HG03097 (cell line): ENCODE data around the gene MAGI3.

Source experiments
- ATAC-seq: cut with Tn5 transposase; IDR thresholded peaks from one replicate; pipeline ENCODE4 v1.9.1; 2021; ENCODE audit not compliant: unreplicated experiment, low FRiP score

MAGI3 gene

GRCh38 chr1:113389953-113390834, at the start of gene MAGI3:
MAGI3 (plus strand) TSS chr1:113390515; CDS start chr1:113391034, 519 bp downstream.
- ATAC-seq = peak; percentile 100

GRCh38 chr1:113353580-113353979, 36.7 kb upstream of the MAGI3 start:
- no peak for ATAC-seq

DNA sequence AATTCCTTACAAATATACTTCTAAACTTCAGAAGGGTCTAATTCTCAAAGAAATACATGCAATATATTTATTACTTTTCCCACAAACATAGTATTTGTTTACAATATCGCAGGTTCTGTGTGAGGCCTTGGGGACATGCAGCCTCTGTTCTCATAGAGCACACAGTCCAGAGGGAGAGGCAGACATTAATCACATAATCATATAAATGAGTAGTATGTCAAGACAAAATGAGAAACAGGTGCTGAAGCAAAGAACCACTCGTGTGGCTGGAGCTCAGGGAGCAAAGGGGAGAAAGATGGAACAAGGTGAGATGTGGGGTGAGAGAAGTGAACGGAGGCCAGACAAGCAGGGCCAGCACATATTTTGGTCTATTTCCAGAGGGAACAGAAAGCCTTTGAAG, 26.4 kb upstream of the MAGI3 start:
- ATAC-seq = no peak

DNA sequence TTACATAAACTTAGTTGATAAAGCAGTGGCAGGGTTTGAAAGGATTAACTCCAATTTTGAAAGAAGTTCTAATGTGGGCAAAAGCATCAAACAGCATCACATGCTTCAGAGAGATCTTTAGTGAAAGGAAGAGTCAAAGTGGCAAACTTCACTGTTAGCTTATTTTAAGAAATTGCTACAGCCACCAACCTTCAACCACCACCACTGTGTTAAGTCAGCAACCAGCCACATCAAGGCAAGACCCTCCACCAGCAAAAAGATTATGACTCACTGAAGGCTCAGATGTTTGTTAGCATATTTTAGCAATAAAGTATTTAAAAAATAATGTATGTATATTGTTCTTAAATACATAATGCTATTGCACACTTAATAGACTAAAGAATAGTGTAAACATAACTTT, 21.3 kb upstream of the MAGI3 start:
- ATAC-seq = no peak

DNA sequence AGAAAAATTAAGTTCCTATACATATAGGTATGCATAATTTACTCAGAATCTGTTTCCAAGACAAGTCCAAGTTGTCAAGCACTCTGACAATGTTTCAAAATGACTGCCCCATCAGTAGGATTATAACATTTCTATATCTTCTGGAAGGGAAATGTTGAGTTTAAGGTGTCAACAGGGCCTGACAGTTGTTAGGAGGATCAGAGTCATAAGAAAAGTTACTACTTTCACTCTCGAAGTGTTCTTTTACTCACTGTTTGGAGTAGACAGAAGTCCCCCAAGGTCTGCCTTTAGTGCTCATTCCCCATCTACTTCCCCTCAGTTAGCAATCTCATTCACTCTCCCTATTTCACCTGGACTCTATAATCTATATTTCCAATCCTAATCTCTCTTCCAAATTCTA, 20.6 kb upstream of the MAGI3 start:
- ATAC-seq = no peak

GRCh38 chr1:113370868-113371267, 19.4 kb upstream of the MAGI3 start:
- no peak for ATAC-seq

GRCh38 chr1:113372546-113372945, 17.8 kb upstream of the MAGI3 start:
- no peak for ATAC-seq

DNA sequence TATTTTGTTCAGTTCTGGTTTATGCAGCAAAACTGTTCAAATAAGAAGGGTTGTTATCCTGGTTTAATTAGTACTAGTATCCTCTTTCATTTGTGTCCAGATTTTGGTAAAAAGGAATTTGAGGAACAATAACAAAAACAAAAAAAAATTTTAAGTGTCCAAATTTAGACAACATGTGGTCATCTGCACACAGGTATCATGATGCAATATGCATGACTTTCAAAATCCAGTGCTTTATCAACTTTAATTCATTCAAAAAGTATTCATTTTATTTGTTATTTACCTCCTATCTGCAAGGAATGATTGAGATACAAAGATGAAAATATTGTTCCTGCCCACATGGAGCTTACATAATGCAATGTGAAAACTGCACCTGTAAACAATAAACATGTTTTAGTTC, 16.7 kb upstream of the MAGI3 start:
- ATAC-seq = no peak

DNA sequence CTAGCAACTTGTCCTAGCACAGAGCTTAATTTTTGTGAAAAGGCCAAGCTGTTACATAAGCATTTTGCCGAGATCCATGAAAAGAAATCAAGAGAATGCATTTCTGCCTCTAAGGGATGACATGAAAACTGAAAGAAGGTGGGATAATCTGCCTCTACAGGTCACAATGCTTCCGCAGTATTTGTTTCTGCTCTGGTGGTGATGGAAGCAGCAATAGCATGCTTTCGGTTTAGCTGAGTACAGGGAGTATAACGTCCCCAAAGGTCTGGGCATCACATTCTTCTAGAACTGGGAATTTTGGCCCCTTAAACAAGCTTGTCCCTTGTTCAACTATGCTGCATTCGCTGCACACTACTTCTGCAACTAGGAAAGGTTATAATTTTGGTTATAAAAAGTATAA, 14.4 kb upstream of the MAGI3 start:
- no peak for ATAC-seq

DNA sequence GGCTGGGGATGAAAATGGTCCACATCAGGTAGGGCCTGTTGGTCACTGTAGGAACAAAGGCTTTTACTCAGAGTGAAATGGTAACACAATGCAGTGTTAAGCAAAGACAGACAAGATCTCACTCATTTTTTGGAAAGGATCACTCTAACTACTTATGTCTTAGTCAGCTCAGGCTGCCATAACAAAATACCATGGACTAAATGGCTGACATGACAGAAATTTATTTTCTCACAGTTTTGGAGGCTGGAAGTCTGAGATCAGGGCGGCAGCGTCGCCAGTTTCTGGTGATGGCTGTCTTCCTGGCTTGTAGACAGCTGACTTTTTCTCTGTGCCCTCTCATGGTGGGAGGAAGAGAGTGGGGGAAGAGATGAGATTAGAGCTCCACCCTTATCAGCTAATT, 10.2 kb upstream of the MAGI3 start:
- ATAC-seq = no peak

DNA sequence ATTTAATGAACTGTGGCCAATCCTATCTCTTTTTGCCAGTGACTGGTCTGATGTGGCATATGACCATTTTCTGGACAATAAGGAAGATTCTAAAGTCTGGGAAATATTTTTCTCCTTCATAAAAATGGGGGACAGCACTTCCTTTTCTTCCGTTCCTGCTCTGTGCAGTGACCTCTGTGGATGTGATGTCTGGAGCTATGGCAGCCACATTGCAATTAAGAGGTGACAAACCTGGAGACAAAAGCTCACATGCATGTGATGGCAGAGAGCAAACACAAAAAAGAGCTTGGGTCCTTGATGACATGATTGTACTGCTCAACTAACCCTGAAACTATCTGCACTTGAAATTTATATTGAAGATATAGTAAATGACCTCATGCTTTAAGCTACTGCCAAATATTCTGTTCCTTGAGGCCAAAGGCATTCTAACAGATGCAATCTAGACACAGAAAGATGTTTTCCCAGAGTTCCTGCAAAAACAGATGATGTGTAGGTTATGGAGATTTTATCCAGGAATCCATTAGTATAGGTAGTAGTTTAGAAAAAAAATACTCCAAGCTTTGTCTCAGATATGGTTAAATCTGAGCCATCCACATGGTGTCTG, 2.2 kb upstream of the MAGI3 start:
- ATAC-seq = no peak

GRCh38 chr1:113388621-113389358, 1.5 kb upstream of the MAGI3 start:
- ATAC-seq = no peak

DNA sequence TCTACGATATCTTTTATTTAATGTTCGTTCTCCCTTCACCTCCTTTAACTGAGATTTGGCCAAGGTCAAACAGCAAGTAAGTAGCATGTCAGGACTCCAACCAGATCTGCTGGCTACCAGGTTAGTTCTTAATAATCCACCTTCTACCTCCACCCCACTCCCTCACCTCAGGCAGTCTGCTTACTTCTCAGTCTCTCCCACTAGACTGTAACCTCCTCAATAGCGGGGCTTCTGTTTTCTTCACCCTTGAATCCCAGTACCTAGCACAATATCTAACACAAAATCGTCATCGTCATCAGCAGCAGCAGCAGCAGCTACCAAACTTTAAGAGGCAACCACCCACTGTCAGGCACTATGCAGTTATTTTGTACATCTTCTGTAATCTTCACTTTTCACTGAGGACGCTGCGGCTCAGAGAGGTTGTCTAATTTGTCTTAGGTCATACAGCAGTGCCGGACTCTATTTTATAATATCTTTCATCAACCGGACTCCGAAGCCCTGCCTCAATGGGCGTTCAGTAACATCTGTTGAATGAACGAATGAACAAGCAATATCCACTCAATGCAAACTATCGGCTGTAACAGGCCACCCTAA, 859 bp upstream of the MAGI3 start:
- no peak for ATAC-seq

GRCh38 chr1:113390871-113391648, 745 bp downstream of the MAGI3 start:
- no peak for ATAC-seq

DNA sequence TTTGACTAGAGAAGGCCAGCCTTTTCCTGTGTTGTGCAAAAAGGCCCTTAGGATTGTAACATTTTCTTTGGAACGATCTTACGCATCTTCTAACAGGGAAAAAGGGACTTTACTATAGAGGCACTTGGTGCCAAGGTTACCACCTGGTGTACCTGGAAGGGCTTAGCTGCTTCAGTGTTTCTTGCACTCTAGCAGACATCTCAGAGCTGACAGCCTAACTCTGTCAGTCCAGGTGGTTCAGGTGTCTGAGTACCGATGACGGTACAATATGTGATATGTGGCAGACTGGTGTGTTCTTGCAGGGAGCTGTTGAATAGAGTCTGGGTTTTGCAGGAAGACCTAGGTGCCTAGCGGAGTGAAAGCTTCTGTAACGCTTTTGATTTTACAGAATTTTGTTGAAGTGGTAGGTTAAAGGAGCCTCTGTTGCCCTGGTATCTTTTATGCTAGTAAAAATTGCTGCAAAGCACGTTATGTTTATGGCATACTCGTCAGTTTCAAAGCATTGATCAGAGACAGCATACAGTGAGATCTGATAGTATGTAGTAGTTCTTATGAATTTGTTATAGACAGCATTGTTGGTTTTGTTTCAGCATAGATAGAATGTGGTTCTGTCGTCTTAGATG, 1.4 kb downstream of the MAGI3 start:
- ATAC-seq = no peak

DNA sequence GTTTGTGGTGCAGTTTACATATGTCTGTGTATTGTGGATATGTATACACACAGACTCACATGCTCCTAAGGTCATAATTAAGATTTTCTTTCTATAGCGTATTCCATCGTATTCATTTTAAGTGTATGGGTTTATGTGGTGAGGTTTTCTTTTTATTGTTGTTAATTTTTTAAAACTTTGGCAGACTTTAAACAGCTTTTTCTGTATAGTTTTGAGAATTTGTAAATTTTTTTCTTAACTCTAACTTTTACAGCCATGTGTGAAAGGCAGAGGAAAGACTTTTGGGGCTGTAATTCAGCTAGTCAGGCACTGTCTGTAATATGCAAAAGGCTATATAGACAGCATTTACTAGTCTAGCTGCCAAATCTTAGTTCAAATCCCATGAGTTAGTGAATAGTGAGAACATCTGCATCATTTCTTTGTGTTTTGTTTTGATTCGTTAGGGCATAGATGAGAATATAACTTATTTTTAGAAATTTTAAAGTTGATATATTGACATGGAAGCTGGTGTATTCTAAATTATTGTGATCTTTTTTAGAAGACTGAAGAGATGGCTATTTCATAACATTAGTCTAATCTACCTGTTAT, 2.3 kb downstream of the MAGI3 start:
- no peak for ATAC-seq

DNA sequence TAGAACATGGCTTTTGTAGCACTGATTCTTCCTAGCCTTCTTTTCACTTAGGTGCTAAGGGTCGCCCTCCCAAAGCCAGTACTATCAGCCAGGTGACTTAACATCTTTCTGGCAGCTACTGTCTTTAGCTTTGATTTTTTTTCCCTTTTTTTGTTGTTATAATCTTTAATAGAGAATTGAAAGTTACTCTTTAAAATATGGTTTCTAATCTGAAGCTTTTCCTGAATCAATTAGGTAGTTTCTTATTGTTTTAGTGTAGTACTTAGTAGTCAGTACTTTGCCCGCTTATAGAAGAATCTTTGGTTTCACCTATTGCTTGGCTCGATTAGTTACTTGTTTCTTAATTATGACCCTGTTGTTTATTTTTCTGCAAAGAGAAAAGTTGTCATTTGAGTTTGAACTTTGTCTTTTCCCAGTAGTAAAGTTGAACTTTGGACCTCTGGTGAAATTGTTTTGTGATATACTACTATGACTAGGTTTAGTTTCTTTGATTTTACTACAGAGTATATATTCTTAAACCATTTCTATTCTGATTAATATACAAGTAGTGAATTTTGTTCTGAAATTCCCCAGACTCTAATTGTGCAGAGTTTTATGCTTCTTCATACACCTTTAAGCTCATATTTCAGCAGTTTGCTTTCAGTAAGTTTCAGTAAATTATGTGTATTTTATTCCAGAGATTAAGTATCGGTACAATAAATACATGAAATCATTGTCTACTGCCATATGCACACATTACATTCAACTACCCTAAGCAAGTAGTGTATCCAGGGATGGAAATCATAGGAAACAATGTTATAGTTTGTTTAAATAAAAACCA, 3.9 kb downstream of the MAGI3 start:
- ATAC-seq = no peak

- no peak for ATAC-seq
Observed at GRCh38 chr1:113394863-113395259, 4.5 kb downstream of the MAGI3 start.

- ATAC-seq = no peak
Observed at GRCh38 chr1:113396102-113396501, 5.8 kb downstream of the MAGI3 start.
